Activated CD8-positive, alpha-beta T cell treated with anti-CD3 and anti-CD28 coated beads for 36 hours (primary cell): ENCODE measurements around the gene ANKRD63. TPM values are rescaled to one million over a fixed set of nuclear protein-coding genes. Genes with fewer than 3 reads are reported as not detected.

Source experiments
- ATAC-seq: fragments of 200-7000 bp; cut with Tn5 transposase; one replicate; pipeline ENCODE4 v1.10.0; 2021; ENCODE audit warnings: mild to moderate bottlenecking, moderate library complexity
- CTCF ChIA-PET: fragments of 350-600 bp; sonication (Branson Sonifier 250); formaldehyde crosslinking; loops from one replicate; lab custom pipeline; 2021; ENCODE audit warnings: antibody characterized with exemption; lab: Charles Lee
- POLR2A ChIA-PET: fragments of 350-600 bp; sonication (Branson Sonifier 250); formaldehyde crosslinking; loops from one replicate; lab custom pipeline; 2021; ENCODE audit warnings: antibody characterized with exemption; lab: Charles Lee
- DNase-seq: peaks from one replicate; pipeline ENCODE4 v3.0.0-alpha.2; 2020
- H3K27ac Mint-ChIP-seq: one replicate; pipeline ENCODE4 v1.8.0; 2021; ENCODE audit warnings: mild to moderate bottlenecking, mixed read lengths
- H3K27me3 Mint-ChIP-seq: one replicate; pipeline ENCODE4 v1.8.0; 2021; ENCODE audit warnings: mixed read lengths
- H3K36me3 Mint-ChIP-seq: one replicate; pipeline ENCODE4 v1.8.0; 2021; ENCODE audit warnings: low read depth, mixed read lengths
- H3K4me1 Mint-ChIP-seq: one replicate; pipeline ENCODE4 v1.8.0; 2021; ENCODE audit warnings: low read depth, mixed read lengths
- H3K4me3 Mint-ChIP-seq: one replicate; pipeline ENCODE4 v1.8.0; 2021; ENCODE audit warnings: mild to moderate bottlenecking, moderate library complexity, mixed read lengths
- H3K9me3 Mint-ChIP-seq: one replicate; pipeline ENCODE4 v1.8.0; 2021; ENCODE audit warnings: mixed read lengths
- CTCF ChIP-seq: fragments of 200-600 bp; IDR thresholded peaks from one replicate; pipeline ENCODE4 v1.8.0; 2022; ENCODE audit warnings: antibody characterized with exemption, mild to moderate bottlenecking
- intact Hi-C: fragments of 100-400 bp; cut with micrococcal nuclease; formaldehyde crosslinking; loops from one replicate; pipeline ENCODE4 v1.10.0; 2022
- total RNA-seq, 2 experiments: library from RNA; stranded (reverse); gene quantifications; one replicate each; pipeline ENCODE4 v1.2.3, GENCODE V29; 2021

The ANKRD63 gene
- total RNA-seq, 2 experiments from 2014 or later: not detected

- Mint-ChIP-seq H3K27me3 (no peaks in the 10 kb centered on the region), H3K4me1 (peaks cover 31% of the 10 kb centered on the region), H3K9me3 (no peaks in the 10 kb centered on the region), H3K36me3 (peaks cover 6% of the 10 kb centered on the region), H3K4me3 (peak overlapping the region; percentile 61), H3K27ac (no peak overlapping the region)
- peak; percentile 1 for ATAC-seq
- intact Hi-C loops: no loop called here
- CTCF ChIA-PET: interaction anchor here (0.6 to 23.8 kb wide), 18 partner anchors 9 to 218 kb away, joined by 3 to 595 read pairs (median 4); partner anchors contain the start of genes CCDC9B, IVD and PLCB2
- TF ChIP-seq CTCF: no peak
- POLR2A ChIA-PET: interaction anchor here (0.6 to 5.5 kb wide), 8 partner anchors 9 to 292 kb away, joined by 3 to 37 read pairs (median 3); partner anchors contain the start of gene PLCB2
- DNase-seq: no peak
Measured at GRCh38 chr15:40322531-40323238, 39.8 kb upstream of the ANKRD63 start.

- H3K4me3 Mint-ChIP-seq: no peak overlapping the region
- CTCF ChIA-PET: interaction anchor here (0.7 to 23.8 kb wide), 22 partner anchors 8 to 274 kb away, joined by 3 to 595 read pairs (median 4); partner anchors contain the start of genes ANKRD63, CCDC9B, IVD and KNSTRN
- H3K9me3 Mint-ChIP-seq: no peaks in the 10 kb centered on the region
- TF ChIP-seq CTCF: peak; percentile 89
- intact Hi-C loops: no loop called here
- POLR2A ChIA-PET: interaction anchor here (1.4 to 5.5 kb wide), 2 partner anchors 13 to 15 kb away, joined by 5 to 37 read pairs; partner anchors contain the start of gene PLCB2
- peak overlapping the region; percentile 47 for H3K27ac Mint-ChIP-seq
- DNase-seq (peak; percentile 75), ATAC-seq (peak; percentile 20)
- no peaks in the 10 kb centered on the region for H3K27me3 Mint-ChIP-seq
- H3K4me1 Mint-ChIP-seq: peaks cover 22% of the 10 kb centered on the region
- peaks cover 5% of the 10 kb centered on the region for H3K36me3 Mint-ChIP-seq
Measured at GRCh38 chr15:40320931-40321371, 38.1 kb upstream of the ANKRD63 start.

GRCh38 chr15:40320409-40320808, 37.5 kb upstream of the ANKRD63 start:
- TF ChIP-seq CTCF: no peak
- no peak overlapping the region for H3K27ac Mint-ChIP-seq
- peaks cover 3% of the 10 kb centered on the region for H3K36me3 Mint-ChIP-seq
- ChIA-PET CTCF (interaction anchor here (0.6 to 23.8 kb wide), 22 partner anchors 8 to 134 kb away, joined by 3 to 595 read pairs (median 4); partner anchors contain the start of genes ANKRD63, CCDC9B, IVD and KNSTRN), POLR2A (interaction anchor here (0.6 to 2.2 kb wide), 3 partner anchors 12 to 247 kb away, joined by 3 to 7 read pairs (median 5); partner anchors contain the start of gene PLCB2)
- intact Hi-C loops: no loop called here
- peaks cover 16% of the 10 kb centered on the region for H3K4me1 Mint-ChIP-seq
- no peaks in the 10 kb centered on the region for H3K27me3 Mint-ChIP-seq
- ATAC-seq (no peak), DNase-seq (no peak)
- no peaks in the 10 kb centered on the region for H3K9me3 Mint-ChIP-seq
- H3K4me3 Mint-ChIP-seq: no peak overlapping the region

- Mint-ChIP-seq H3K36me3 (no peaks in the 10 kb centered on the region), H3K4me1 (peaks cover 25% of the 10 kb centered on the region), H3K27ac (no peak overlapping the region), H3K4me3 (no peak overlapping the region), H3K27me3 (no peaks in the 10 kb centered on the region), H3K9me3 (no peaks in the 10 kb centered on the region)
- ChIA-PET CTCF (interaction anchor here (6.9 to 23.8 kb wide), 3 partner anchors 7 to 44 kb away, joined by 156 to 595 read pairs (median 376); partner anchors contain the start of genes CCDC9B and PLCB2), POLR2A (interaction anchor here (1.0 kb wide), 1 partner anchor 9 kb away, joined by 9 read pairs; the partner anchor contains the start of gene PLCB2)
- no peak for TF ChIP-seq CTCF
- intact Hi-C loops: no loop called here
- no peak for ATAC-seq
- no peak for DNase-seq
Measured at GRCh38 chr15:40317580-40317979, 34.7 kb upstream of the ANKRD63 start.
